GM12878 (cell line): ENCODE data around the gene HDAC9.

ENCODE experiments used
- EZH2 ChIP-seq: IDR thresholded peaks from 2 replicates; pipeline ENCODE4 v1.6.1; 2012; ENCODE audit warnings: low read depth, mild to moderate bottlenecking, control low read depth, inconsistent platforms, low read length, borderline replicate concordance; ENCODE audit not compliant: control insufficient read depth
- NBN ChIP-seq: fragments of 450-650 bp; IDR thresholded peaks from 2 replicates; pipeline ENCODE4 v1.6.1; 2016
- SREBF2 ChIP-seq: IDR thresholded peaks from 2 replicates; pipeline ENCODE4 v1.6.1; 2012; ENCODE audit warnings: mild to moderate bottlenecking, low read length

GRCh38 chr7:18534481-18534880 is 38.9 kb downstream of the HDAC9 start:
- TF ChIP-seq SREBF2 (no peak), NBN (no peak), EZH2 (no peak)
